NT2/D1 (cell line): ENCODE data around the gene MAT1A.
"Not testable (repeated sequence)": the region's sequence is repeated elsewhere in the genome, so short reads cannot be mapped to it uniquely, and the experiment has no call there.

Experiments
- SUZ12 ChIP-seq: IDR thresholded peaks from 2 replicates; pipeline ENCODE4 v1.6.1; 2011; ENCODE audit not compliant: insufficient read length, insufficient read depth; ENCODE audit errors: extremely low read depth
- YY1 ChIP-seq: IDR thresholded peaks from 2 replicates; pipeline ENCODE4 v1.6.1; 2011; ENCODE audit not compliant: insufficient read length, insufficient read depth
- ZNF274 ChIP-seq: IDR thresholded peaks from 2 replicates; pipeline ENCODE4 v1.6.1; 2011; ENCODE audit warnings: mild to moderate bottlenecking, low read depth, low read length

DNA sequence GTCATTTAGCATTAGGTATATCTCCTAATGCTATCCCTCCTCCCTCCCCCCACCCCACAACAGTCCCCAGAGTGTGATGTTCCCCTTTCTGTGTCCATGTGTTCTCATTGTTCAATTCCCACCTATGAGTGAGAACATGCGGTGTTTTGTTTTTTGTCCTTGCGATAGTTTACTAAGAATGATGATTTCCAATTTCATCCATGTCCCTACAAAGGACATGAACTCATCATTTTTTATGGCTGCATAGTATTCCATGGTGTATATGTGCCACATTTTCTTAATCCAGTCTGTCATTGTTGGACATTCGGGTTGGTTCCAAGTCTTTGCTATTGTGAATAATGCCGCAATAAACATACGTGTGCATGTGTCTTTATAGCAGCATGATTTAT lies 66.4 kb downstream of the MAT1A start:
- TF ChIP-seq SUZ12, ZNF274, YY1: not testable (repeated sequence)
